HG03432 (cell line): Measurements from ENCODE around the gene SFXN5.

Experiments used
- ATAC-seq: cut with Tn5 transposase; IDR thresholded peaks from one replicate; pipeline ENCODE4 v1.9.1; 2021; ENCODE audit warnings: mild to moderate bottlenecking, moderate library complexity; ENCODE audit not compliant: unreplicated experiment

SFXN5 gene

DNA sequence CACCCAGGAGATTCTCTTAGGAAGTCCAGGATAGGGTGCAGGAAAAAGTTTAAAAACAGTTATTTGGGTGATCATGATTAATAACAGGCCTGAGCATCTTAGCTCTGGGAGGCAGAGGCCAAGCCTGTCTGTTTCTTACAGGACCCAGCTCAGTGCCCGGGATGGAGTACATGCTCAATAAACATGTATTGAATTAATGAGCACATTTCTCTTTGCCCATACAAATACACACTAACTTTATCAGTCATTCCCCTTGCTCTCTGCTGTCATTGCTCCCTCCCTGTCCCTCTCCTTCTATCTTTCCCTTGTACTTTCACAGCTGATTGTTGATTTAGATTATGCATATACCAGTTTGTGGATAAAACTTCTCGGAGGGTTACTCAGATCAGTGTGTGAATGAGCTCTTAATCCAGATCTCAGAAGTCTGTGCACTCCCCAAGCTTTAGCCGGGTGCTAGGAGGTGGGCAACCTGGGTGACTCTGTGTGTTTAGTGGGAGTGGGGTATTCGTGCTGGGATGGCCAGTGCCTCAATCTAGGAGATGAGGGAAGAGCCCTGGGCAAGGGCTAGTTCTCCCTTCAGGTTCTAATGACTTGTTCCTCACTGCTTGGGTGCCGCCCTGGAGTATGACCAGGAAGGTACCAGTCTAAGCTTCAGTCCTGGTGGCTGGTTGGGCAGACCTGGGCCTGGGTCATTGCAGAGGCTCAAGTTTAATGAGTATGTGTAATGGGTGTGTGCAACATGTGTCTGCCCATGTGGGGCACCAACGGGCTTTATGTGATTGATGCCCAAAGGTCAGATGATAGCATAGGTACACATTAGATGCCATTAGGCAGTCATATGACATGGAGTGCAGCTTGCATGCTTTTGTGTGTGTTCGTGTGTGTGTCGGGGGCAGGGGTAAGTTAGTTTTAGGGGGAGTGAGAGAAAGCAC, 143.6 kb downstream of the SFXN5 start:
- no peak for ATAC-seq

DNA sequence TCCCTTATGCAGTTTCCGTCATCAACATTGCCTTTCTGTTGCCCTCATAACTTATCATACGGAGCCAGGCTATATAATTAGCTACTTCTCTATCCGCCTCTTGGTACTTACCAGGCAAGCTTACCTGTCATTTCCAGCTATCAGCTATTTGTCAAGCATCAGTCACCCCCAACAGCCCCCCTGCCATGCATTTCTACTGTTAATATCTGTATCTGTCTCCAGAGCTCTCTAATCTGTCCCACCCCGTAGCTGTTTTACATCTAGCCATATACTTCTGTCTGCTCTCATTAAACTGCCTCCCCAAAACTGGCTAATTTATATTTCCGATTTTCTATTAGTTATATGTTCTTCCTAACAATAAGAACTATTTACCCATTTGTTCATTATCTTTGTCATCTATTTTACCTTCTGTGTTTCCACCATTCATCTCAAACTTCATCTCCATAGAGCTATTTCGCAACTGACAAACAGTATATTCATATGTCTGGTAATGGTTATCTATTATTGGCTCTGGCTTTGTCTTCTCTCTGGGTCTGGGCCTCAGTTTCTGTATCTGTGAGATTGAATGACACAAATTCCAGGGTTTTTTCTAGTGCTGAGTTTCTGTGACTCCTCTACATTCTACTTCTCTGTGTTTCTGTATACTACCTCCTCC, 144.6 kb downstream of the SFXN5 start:
- ATAC-seq = no peak

DNA sequence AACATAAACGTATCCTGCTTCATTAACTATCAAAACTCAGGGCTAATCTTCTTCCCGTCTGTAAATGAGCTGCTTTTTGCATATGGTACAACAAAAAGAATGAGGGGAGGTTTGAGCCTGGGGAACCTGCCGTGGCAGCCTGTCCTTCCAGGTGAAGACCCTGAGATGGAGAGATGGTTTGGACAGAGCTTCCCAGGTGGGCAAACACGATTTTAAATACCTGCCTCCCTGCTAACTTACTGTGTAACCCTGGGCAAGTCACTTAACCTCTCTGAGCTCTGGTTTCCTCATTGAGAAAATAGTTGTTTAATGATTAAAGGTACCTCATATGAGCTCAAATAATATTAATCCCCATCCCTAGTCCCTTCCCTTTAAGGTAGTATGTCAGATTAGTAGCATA, 145.1 kb downstream of the SFXN5 start:
- ATAC-seq = no peak

DNA sequence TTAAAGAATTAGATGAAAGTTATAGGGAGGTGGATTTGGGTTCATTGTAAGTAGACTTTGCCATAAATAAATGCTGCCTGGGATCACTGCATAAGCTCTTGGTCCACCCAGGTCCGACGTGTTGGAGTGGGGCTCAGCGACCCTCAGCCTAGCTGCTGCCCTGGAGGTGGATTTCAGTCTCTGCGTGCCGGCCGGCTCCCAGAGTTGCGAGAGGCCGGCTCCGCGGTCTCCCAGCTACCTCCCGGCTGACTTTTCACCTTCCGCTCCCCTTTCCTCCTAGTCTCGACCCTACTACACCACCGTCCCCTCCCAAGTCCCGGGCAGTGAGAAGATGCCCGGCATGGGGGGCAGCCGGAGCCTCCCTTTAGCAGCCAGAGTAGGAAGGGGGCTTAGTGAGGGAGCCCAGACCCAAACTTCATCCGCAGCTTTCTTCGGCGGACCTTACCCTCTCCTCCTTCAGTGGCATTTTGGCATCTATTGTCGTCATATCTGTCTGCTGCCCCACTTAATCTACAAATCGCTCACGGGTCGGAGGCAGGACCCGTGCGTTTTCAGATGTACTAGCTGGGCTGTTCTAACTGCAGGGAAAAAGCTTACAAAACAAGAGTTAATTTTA, 146.1 kb downstream of the SFXN5 start:
- no peak for ATAC-seq

DNA sequence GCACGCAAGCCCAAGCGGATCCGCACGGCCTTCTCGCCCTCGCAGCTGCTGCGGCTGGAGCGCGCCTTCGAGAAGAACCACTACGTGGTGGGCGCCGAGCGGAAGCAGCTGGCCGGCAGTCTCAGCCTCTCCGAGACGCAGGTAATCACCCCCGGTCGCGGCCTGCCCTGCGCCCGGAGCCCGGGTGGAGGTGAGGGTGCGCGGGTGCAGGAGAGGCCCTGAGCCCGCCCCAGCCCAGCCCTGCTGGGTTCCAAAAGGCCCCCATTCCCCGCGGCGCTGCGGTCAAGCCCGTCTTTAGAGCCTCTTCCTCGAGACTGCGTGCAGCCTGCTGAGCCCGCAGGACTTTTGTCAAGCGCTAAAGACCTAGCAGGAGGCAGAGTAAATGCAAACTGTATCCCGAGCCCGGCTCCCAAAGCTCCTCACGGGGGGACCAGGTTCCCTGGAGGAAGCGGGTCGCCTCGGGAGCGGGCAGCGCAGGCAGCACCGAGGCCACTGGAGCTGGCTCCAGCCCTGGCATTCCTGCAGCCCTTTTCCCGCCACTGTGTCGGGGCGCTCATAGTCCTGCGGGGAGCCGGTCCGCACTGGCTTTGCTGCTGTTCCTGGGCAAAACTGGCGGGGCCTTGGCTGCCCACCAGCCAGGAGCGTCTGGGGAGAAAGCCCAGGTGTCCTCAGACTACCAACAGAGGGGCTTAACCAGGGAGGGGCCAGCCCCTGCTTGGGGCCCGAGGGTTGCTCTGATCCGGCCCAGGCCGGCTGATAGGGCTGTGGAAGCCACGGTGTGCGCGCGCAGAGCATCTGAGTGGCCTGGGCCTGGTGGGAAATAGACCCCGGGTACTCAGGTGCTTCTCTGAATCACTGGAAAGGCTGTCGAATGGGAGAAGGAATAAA, 146.9 kb downstream of the SFXN5 start:
- ATAC-seq = peak; percentile 56

DNA sequence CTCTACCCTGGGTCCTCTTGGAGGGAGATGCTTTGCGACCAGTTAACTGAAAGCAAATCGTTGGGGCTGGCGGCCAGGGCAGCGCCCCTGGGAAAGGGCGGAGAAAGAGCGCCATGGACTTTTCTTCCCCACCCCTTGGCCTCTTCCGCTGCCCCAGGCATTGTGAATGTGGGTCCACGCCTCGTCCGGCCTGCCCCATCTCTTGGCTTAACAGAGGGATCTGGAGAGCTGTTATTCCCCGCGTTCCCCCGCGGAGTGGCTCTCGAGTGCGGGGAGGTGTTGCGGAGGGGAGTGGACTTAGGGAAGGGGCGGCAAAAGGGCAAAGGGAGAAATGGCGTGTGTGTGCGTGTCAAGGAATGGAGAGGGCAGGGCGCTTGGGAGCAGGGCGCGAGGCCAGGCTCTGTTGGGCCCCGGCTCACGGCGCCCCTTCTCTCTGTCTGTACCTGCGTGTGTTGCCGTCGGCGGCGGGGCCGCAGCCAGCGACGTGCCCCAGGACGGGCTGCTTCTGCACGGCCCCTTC, 147.6 kb downstream of the SFXN5 start:
- ATAC-seq = no peak

DNA sequence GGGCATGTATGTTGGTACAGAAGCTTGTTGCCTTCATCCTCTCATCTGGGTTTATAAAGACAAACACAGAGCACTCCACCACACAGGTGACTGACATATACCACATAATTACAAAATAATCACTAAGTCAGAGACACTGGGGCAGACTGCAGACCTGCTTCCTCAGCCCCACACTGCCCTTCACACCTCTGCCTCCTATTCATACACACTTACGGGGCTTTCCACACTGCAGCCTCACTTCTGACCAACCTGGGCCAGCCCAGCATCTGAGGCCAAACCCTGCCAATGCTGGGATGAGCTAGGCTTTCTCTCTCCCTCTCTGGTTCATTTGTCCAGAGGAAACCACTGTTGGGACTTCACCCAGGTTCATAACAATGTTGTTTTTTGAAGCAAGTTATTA, 149.7 kb downstream of the SFXN5 start:
- no peak for ATAC-seq

DNA sequence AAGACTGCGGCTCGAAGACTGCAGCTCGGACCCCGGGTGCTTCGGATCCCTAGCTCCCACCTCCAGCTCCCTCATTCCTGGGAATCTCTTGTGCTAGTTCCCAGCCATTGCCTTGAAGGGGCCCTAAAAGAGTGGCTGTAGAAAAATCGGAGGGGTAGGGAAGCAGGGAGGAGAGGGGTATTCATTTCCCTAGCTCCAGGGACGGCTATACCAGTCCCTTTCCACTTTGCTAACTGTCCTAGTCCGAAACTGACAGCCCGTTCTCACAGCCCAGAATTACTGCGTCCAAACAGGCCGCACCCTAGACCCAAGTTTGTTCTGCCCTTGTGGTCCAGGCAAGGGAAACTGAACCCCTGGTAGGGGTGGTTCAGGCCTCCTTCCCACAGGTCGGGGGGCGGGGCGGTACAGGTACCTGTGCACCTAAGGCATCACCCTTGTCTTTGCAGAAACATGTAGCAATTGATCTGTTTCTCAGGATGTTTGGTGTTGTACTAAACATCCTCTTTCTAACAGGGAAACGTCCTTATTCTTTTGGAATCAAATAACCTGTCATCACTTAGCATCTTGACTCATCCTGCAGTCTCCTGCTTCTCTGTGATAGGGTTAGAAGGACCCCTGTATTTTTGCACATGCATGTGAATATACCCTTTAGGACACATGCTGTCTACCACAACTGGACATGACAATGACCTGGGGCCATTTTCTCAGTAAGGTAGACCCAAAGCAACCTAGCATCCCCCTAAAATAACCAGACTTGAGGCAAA, 150.2 kb downstream of the SFXN5 start:
- no peak for ATAC-seq

DNA sequence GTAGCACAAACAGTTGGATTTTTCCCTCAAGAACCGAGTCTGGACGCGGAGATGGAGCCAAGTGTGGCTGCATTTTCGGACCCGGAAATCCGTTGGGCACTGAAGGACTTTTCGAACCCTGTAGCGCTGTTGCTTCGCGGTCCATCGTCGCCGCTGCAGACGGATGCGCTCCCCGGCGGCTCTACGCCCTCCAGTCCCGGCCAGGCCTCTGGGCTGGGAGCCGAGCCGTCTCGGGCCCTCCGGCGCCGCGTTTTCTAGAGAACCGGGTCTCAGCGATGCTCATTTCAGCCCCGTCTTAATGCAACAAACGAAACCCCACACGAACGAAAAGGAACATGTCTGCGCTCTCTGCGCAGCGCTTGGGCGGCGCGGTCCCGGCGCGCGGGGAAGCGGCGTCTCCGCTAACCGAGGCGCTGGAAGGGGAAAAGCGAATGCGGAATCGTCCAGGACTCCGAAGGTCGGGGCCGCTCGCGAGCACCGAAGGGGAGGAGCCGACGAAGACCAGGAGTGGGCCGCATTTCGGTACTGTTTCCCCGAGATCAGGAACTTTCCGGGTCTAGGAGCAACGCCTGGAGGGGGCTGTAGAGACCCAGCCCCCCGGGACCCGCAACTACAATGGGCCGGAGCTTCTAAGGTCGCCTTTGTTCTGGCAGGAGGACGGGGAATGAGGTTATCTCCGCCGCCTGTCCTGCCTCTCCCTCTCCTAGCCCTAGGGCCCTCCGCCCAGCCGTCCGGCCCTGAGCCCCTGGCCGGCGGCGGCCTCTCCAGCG, 151.0 kb downstream of the SFXN5 start:
- no peak for ATAC-seq

DNA sequence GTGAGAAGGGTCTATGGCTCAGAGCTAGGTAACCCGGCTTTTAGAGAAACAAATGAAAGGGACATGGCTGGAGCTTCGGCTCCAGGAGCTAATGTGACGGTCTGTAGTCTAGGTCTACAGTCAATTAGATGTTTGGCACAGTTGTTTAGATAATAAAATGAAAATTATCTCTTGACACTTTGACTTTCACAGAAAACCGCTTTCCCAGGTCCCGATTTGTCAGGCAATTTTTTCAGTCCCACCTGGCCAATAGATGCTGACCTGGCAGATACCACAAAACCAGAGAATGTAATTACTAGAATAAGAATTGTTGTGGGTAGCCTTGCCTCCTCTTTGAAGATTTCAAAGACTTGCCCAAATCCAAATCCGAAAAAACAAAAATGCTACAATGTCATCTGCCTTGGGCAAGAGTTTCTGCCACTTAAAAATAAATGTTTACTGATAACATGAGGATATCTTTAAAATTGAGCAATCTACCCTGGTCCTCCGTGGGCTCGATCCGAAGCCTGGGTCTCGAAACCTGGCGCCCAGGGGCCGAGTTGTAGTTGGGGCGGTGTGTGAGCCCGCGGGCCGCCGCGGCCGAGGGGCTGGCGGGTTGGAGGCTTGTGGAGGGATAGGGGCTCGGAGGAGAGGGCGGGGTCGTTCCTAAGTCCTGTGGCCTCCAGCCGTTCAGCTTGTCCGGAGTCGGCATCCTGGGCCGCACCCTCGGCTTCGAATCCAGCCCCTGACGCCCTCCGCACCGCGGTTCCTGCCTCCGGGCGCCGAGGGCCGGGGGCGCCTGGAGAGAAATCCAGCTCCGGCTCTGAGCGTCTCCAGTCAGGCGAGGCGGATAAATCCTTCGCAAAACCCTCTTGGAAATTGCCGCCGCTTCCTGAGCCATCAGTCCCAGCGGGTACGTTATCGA, 151.8 kb downstream of the SFXN5 start:
- ATAC-seq = no peak

DNA sequence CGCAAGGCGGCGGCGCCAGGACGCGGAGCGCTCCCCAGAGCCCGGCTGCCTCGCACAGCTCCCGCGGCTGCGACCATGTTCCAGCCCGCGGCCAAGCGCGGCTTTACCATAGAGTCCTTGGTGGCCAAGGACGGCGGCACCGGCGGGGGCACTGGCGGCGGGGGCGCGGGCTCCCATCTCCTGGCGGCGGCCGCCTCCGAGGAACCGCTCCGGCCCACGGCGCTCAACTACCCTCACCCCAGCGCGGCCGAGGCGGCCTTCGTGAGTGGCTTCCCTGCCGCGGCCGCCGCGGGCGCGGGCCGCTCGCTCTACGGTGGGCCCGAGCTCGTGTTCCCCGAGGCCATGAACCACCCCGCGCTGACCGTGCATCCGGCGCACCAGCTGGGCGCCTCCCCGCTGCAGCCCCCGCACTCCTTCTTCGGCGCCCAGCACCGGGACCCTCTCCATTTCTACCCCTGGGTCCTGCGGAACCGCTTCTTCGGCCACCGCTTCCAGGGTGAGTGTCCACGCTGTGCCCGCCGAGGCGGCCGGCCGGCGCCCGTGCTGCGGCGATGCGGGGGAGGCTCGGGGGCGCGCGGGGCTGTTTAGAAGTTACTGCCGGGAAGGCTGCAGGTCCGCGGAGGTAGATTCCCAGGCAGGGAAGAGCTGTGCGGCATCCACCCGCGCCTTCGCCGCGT, 153.5 kb downstream of the SFXN5 start:
- ATAC-seq = no peak

DNA sequence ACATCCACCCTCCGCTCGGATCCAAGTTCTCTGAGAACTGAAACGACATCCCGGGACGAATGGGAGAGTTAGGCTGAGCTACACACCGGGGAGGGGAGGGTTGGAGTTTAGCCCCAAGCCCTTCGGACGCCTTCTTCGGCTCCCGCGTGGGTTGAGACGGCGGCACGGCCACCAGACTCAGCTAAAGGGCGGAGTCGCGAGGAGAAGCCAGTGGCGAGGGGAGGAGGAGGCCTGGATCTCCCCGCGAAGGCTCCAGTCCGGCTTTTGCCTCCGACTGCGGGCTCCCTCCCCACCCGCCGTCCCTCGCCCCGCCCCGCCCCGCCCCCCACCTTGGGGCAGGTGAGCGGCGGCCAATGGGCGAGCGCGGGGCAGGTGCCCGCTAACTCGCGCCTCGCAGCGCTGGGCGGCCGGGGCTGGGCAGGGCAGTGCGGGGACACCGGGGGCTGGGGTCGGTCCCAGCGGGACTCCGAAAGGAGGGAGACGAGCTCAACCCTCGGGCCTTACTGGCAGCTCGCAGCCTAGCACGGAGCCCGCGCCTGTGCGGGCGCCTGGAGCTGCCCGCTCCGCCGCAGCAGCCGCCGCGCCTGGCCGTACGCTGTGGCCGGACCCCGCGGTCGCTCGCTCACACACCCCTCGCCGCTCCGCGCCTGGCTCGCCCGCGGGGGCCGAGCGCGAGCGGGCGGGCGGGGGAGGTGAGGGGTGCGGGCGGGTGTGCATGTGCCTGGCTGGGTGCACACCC, 154.2 kb downstream of the SFXN5 start, which contains the start of gene EMX1:
Gene EMX1, plus strand, starts transcription at position 382 of the 739 bp plus-strand sequence. Its CDS starts 334 bp downstream, at position 716.
- ATAC-seq = peak; percentile 47

DNA sequence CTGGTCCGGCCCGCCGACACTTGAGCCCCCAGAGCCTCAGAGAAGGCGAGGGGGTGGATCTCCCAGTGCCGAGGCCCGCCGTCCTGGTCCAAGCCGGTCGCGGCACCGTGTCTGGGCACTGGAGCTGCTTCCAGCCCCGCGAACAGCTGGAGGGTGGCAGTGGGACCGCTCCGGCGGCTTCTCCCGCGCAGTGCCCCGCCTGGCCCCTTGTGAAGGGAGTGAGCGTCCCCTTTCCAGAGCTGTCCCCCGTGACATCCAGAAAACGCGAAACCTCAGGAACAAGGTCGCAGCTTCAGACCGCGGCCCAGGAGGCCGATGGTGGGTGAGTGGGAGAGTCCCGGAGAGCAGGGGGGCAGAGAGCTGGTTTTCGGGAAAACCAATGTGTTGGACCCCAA, 154.8 kb downstream of the SFXN5 start:
- ATAC-seq = peak; percentile 5

DNA sequence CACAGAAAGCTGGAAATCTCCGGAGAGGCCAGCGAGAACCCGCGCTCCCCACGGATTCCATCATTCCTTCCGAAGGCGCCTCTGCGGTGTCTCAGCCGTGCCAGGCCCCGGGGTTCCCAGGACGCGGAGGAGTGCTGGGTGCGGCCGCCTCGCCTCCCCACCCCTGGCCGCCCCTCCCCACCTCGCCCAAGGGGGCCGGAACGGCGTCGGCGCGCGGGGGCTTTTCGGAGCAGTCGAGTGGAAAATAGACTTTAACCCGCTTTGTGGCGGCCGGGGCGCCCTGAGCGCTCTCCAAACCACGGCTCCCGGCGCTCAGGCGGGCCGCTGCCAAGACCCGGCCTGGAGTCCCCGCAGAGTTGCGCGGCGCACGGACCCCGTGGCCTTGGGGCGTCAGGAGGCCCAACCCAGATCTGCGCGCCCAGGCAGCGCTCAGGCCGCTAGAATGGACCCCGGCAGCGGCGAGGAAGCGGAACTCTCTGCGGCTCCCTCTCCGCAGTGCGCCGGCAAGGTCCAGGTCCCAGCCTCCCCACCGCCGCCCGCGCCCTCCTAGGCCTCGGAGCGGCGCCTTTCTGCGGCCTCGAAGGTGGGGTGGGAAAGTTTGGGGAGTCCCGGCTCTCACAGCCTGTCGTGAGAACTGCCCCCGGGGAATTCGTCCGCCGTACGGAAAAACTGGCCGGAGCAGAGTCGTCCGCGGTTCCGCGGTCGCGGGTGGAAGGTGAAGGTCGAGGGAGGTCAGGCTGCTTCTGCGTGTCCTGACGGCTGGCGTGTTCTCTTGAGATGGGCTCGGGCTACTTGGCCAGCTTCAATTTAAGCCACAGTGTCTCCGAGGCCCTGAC, 155.4 kb downstream of the SFXN5 start:
- ATAC-seq = peak; percentile 70

DNA sequence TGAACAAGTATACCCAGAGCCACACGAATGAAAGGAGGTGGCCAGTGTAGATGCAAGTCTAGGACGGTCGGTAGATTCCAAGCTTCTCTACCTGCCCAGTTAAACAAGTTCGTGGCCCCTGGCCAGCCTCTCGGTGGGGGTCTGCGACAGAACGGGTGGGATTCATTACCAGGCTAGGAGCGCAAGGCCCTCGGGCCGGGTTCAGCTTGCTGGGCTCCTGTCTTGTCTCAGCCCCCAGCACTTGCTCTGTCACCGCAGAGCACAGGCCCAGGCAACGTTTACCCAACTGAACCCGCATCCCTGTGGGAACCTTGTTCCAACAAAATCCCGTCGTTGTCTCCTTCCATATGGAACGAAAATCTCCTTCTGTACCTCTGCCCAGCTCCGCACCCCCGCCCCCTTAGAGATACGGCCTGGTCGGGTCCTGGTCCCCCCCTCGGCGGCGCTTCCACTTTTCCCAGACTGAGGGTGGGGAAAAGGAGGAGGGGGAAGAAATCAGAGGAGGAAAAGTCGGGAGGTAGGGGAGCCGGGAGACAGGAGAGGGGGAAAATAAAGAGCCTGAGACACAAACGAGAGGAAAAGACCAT, 156.1 kb downstream of the SFXN5 start:
- ATAC-seq = no peak
